A673 (cell line): ENCODE data around the gene VWA1. TPM values are rescaled to one million over a fixed set of nuclear protein-coding genes. Genes with fewer than 3 reads are reported as not detected.

Experiments used
- BruUV-seq: library from RNA; stranded (reverse); fragments of 400-500 nt; replicated peaks from 2 replicates; lab custom pipeline; 2021; lab: Mats Ljungman, UMichigan
- CTCF ChIA-PET: fragments of 300-600 bp; sonication (Branson Sonifier 250); formaldehyde crosslinking; loops from one replicate; lab custom pipeline; 2022; ENCODE audit warnings: antibody characterized with exemption; lab: Charles Lee
- POLR2A ChIA-PET: fragments of 300-600 bp; sonication (Branson Sonifier 250); formaldehyde crosslinking; loops from one replicate; lab custom pipeline; 2022; ENCODE audit warnings: antibody characterized with exemption; ENCODE audit not compliant: low non-redundant PET; lab: Charles Lee
- DNase-seq: peaks from one replicate; pipeline ENCODE4 v3.0.0-alpha.2; 2015; ENCODE audit warnings: low spot score
- H3K27ac ChIP-seq: fragments of 200-600 bp; sonication (generic); 2 replicates; pipeline ENCODE4 v1.5.1; 2016; ENCODE audit warnings: mixed run types, low read depth, mild to moderate bottlenecking, mixed read lengths, antibody characterized with exemption, low read length; ENCODE audit not compliant: poor library complexity, severe bottlenecking
- H3K27me3 ChIP-seq: fragments of 200-600 bp; sonication (generic); replicated peaks from 2 replicates; pipeline ENCODE4 v1.6.1; 2017; ENCODE audit warnings: mixed run types, low read depth, mild to moderate bottlenecking, mixed read lengths, antibody characterized with exemption, low read length; ENCODE audit not compliant: insufficient read depth, poor library complexity
- H3K36me3 ChIP-seq: fragments of 200-600 bp; sonication (generic); 2 replicates; pipeline ENCODE4 v1.6.1; 2016; ENCODE audit warnings: mixed run types, mild to moderate bottlenecking, mixed read lengths, antibody characterized with exemption, low read length; ENCODE audit not compliant: insufficient read depth, poor library complexity, severe bottlenecking
- H3K4me1 ChIP-seq: fragments of 200-600 bp; sonication (generic); 2 replicates; pipeline ENCODE4 v1.6.1; 2017; ENCODE audit warnings: mixed run types, mild to moderate bottlenecking, mixed read lengths, antibody characterized with exemption, low read length; ENCODE audit not compliant: insufficient read depth, poor library complexity, severe bottlenecking
- H3K4me3 ChIP-seq: fragments of 200-600 bp; sonication (generic); 2 replicates; pipeline ENCODE4 v1.5.1; 2016; ENCODE audit warnings: low read depth, mixed run types, mild to moderate bottlenecking, mixed read lengths, low read length; ENCODE audit not compliant: poor library complexity, severe bottlenecking
- H3K9me3 ChIP-seq: fragments of 200-600 bp; sonication (generic); 2 replicates; pipeline ENCODE4 v1.6.1; 2016; ENCODE audit warnings: mixed run types, low read depth, mild to moderate bottlenecking, mixed read lengths, antibody characterized with exemption, low read length; ENCODE audit not compliant: poor library complexity, severe bottlenecking
- EZH2 ChIP-seq: fragments of 200-600 bp; sonication (generic); IDR thresholded peaks from 2 replicates; pipeline ENCODE4 v1.6.1; 2017; ENCODE audit warnings: borderline replicate concordance, low read depth, mild to moderate bottlenecking, mixed read lengths, antibody characterized with exemption, low read length; ENCODE audit not compliant: poor library complexity, severe bottlenecking
- intact Hi-C: fragments of 100-400 bp; cut with micrococcal nuclease; formaldehyde crosslinking; loops from one replicate; pipeline ENCODE4 v1.10.0; 2022; ENCODE audit not compliant: unreplicated experiment
- total RNA-seq: library from RNA; stranded (reverse); gene quantifications from 2 replicates; pipeline ENCODE4 v1.2.3, GENCODE V29; 2021
- TF ChIP-seq, protein P1 (sequence below): fragments of 300-800, 200-600 bp; sonication (generic); conservative IDR thresholded peaks from 2 replicates; pipeline ENCODE4 v1.5.1; 2017; ENCODE audit warnings: low read depth, mild to moderate bottlenecking, antibody characterized with exemption, low read length, moderate library complexity, mixed read lengths

The VWA1 gene
- total RNA-seq, 1 experiment from 2014 or later = 0.92 TPM

DNA sequence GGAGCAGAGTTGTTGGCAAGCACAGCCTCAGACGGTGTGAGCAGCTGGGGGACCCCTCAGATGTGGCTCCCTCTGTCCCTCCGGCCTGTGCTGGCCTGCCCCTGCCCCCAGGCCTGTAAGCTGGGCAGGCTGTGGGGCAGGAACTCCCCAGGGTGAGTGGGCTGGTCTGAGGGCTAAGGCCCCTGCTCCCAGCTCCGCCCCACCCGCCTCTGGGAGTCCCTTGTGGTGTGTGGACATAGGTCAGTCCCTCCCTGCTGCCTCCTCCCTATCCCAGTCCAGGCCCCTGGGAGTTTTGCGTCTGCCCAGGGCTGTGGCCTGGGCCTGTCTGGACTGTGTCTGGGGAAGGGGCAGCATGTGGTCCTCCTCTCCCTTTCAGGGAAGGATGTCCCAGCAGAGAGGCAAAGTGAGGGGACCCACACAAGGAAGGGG is 3.6 kb upstream of the VWA1 start:
- H3K9me3 ChIP-seq = no peaks in the 10 kb centered on the region
- intact Hi-C loops = no loop called here
- TF ChIP-seq, protein P1, sequence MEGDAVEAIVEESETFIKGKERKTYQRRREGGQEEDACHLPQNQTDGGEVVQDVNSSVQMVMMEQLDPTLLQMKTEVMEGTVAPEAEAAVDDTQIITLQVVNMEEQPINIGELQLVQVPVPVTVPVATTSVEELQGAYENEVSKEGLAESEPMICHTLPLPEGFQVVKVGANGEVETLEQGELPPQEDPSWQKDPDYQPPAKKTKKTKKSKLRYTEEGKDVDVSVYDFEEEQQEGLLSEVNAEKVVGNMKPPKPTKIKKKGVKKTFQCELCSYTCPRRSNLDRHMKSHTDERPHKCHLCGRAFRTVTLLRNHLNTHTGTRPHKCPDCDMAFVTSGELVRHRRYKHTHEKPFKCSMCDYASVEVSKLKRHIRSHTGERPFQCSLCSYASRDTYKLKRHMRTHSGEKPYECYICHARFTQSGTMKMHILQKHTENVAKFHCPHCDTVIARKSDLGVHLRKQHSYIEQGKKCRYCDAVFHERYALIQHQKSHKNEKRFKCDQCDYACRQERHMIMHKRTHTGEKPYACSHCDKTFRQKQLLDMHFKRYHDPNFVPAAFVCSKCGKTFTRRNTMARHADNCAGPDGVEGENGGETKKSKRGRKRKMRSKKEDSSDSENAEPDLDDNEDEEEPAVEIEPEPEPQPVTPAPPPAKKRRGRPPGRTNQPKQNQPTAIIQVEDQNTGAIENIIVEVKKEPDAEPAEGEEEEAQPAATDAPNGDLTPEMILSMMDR = no peak
- TF ChIP-seq EZH2 = no peak
- CTCF ChIA-PET = no interaction called here
- DNase-seq = no peak
- POLR2A ChIA-PET = no interaction called here
- H3K27me3 ChIP-seq = no peaks in the 10 kb centered on the region
- peaks cover 11% of the 10 kb centered on the region for H3K4me1 ChIP-seq
- no peak overlapping the region for H3K27ac ChIP-seq
- H3K4me3 ChIP-seq = no peak overlapping the region
- no TSS peak for BruUV-seq
- no peaks in the 10 kb centered on the region for H3K36me3 ChIP-seq

DNA sequence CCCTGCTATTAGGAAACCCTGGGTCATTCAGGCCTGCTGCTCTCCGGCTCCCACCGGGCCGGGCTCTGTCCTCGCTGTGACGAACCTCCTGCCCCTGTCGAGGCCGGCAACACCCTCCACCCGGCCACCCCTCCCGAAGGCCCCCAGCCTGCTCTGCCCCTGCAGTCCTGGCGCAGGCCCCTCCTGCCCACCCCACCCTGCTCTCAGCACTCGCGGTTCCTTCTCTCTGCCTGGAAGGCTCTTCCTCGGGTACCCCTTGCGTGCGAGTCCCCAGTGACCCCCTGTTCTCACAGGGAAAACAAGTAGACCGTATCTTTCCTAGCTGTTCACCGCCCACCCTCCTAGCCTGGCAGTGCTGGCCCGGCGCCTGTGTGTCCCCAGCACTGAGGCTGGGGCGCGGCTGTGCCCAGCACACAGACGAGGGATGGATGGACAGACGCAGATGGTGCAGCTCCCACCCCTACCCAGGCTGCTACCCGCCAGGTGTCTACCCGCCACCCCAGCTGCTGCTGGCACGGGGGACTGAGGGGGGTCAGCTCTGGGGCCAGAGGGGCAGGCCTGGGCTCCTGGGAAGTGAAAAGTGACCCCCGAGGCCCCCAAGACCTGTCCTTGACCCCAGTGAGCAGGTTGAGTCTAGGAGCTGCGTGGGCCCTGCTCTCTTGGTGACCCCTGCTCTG is 3.1 kb upstream of the VWA1 start:
- H3K9me3 ChIP-seq = no peaks in the 10 kb centered on the region
- no peaks in the 10 kb centered on the region for H3K27me3 ChIP-seq
- DNase-seq = no peak
- CTCF ChIA-PET = no interaction called here
- TF ChIP-seq EZH2 = no peak
- POLR2A ChIA-PET = no interaction called here
- no peak overlapping the region for H3K4me3 ChIP-seq
- H3K4me1 ChIP-seq = peaks cover 11% of the 10 kb centered on the region
- H3K27ac ChIP-seq = no peak overlapping the region
- BruUV-seq = no TSS peak
- intact Hi-C loops = no loop called here
- H3K36me3 ChIP-seq = no peaks in the 10 kb centered on the region

DNA sequence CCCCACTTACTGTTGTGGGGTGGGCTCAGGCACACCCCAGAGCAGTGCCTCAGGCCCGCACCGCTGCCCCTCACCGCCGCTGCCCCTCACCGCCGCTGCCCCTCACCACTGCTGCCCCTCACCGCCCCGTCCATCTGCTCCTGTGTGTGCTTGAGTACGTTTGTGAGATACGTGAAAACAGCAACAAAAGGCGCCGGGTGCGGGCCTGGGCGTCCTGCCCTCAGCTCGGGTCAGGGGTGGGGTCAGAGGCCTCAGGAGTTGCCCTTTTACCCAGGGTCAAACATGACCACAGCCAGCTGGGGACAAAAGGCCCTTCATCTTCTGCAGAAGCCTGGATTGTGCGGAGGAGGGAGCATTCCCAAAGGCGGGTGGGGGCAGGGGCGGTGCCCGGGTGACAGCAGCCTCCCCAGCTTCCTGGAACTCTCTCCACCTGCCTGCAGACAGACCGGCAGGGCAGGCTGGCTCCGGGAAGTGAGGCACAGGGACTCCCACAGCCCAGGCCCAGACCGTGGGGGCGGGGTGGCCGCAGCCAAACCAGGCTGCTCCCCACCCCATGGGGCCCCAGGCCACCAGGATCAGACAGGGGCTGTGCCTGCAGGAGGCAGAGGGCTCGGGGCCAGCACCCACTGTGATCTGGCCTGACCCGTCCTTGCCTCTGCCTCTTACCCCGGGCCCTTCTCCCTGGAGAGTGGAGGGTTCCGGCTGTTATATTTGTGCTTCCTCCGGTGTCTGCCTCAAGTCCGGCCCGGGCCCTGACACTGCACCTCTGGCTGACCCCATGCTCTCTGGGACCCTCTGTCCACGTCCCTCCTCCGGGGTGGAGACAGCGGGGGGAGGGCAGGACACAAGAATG is 2.3 kb upstream of the VWA1 start:
- Histone ChIP-seq H3K36me3 (no peaks in the 10 kb centered on the region), H3K4me1 (peaks cover 11% of the 10 kb centered on the region), H3K27me3 (no peaks in the 10 kb centered on the region), H3K4me3 (no peak overlapping the region), H3K27ac (no peak overlapping the region), H3K9me3 (no peaks in the 10 kb centered on the region)
- BruUV-seq = no TSS peak
- intact Hi-C loops = no loop called here
- TF ChIP-seq EZH2 = no peak
- TF ChIP-seq, protein P1 = no peak
- ChIA-PET POLR2A (no interaction called here), CTCF (no interaction called here)
- no peak for DNase-seq
